Measurements from ENCODE around the gene IL17REL.

The IL17REL gene

GRCh38 chr22:50046481-50047245, 34.1 kb upstream of the IL17REL start:
- H3K4me3 ChIP-seq (replicated peaks; ENCODE audit: insufficient read depth, low read length) = no peak overlapping the region
- no peak for DNase-seq (ENCODE audit: low read depth in 1 of 2, low spot score in 1 of 2)
- TF ChIP-seq, protein P1, sequence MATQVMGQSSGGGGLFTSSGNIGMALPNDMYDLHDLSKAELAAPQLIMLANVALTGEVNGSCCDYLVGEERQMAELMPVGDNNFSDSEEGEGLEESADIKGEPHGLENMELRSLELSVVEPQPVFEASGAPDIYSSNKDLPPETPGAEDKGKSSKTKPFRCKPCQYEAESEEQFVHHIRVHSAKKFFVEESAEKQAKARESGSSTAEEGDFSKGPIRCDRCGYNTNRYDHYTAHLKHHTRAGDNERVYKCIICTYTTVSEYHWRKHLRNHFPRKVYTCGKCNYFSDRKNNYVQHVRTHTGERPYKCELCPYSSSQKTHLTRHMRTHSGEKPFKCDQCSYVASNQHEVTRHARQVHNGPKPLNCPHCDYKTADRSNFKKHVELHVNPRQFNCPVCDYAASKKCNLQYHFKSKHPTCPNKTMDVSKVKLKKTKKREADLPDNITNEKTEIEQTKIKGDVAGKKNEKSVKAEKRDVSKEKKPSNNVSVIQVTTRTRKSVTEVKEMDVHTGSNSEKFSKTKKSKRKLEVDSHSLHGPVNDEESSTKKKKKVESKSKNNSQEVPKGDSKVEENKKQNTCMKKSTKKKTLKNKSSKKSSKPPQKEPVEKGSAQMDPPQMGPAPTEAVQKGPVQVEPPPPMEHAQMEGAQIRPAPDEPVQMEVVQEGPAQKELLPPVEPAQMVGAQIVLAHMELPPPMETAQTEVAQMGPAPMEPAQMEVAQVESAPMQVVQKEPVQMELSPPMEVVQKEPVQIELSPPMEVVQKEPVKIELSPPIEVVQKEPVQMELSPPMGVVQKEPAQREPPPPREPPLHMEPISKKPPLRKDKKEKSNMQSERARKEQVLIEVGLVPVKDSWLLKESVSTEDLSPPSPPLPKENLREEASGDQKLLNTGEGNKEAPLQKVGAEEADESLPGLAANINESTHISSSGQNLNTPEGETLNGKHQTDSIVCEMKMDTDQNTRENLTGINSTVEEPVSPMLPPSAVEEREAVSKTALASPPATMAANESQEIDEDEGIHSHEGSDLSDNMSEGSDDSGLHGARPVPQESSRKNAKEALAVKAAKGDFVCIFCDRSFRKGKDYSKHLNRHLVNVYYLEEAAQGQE (IDR thresholded peaks at IDR 0.05; ENCODE audit: insufficient replicate concordance, low read depth) = no peak
- no peak overlapping the region for H3K27ac ChIP-seq (replicated peaks)
- H3K27me3 ChIP-seq (ENCODE audit: insufficient read depth, poor library complexity, severe bottlenecking) = peaks cover 12% of the 10 kb centered on the region

DNA sequence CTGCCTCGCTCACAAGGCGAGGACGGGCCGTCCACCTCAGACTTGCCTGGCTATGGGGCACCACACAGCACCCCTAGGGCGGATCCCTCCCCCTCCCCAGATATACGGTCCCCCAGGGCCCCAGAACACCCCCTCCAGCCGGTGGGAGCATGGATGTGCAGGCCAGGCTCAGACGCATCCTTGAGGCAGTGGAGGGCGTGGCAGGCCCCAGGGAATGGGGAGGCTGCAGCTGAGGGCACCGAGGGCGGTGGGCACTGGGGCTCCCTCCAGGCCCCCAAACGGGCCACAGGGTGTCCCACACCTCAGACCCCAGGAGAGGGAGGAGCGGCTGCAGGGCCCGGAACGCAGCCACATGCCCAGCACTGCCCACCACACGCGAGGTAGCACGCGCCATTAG, 33.5 kb upstream of the IL17REL start:
- Histone ChIP-seq H3K27ac (replicated peaks) (no peak overlapping the region), H3K4me3 (replicated peaks; ENCODE audit: insufficient read depth, low read length) (no peak overlapping the region), H3K27me3 (ENCODE audit: insufficient read depth, poor library complexity, severe bottlenecking) (peaks cover 12% of the 10 kb centered on the region)
- no peak for TF ChIP-seq POLR2AphosphoS5 (IDR thresholded peaks at IDR 0.05; ENCODE audit: low read depth)
- TF ChIP-seq GABPA (IDR thresholded peaks at IDR 0.05; ENCODE audit: low read depth) = no peak
- TF ChIP-seq, protein P1 (IDR thresholded peaks at IDR 0.05; ENCODE audit: insufficient replicate concordance, low read depth) = no peak
- TF ChIP-seq SPI1 (IDR thresholded peaks at IDR 0.05; ENCODE audit: borderline replicate concordance, low read depth) = no peak
- TF ChIP-seq, protein P2, sequence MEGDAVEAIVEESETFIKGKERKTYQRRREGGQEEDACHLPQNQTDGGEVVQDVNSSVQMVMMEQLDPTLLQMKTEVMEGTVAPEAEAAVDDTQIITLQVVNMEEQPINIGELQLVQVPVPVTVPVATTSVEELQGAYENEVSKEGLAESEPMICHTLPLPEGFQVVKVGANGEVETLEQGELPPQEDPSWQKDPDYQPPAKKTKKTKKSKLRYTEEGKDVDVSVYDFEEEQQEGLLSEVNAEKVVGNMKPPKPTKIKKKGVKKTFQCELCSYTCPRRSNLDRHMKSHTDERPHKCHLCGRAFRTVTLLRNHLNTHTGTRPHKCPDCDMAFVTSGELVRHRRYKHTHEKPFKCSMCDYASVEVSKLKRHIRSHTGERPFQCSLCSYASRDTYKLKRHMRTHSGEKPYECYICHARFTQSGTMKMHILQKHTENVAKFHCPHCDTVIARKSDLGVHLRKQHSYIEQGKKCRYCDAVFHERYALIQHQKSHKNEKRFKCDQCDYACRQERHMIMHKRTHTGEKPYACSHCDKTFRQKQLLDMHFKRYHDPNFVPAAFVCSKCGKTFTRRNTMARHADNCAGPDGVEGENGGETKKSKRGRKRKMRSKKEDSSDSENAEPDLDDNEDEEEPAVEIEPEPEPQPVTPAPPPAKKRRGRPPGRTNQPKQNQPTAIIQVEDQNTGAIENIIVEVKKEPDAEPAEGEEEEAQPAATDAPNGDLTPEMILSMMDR (IDR thresholded peaks at IDR 0.05; ENCODE audit: insufficient read depth, low read length) = no peak
- DNase-seq (ENCODE audit: low read depth in 1 of 2, low spot score in 1 of 2) = no peak

DNA sequence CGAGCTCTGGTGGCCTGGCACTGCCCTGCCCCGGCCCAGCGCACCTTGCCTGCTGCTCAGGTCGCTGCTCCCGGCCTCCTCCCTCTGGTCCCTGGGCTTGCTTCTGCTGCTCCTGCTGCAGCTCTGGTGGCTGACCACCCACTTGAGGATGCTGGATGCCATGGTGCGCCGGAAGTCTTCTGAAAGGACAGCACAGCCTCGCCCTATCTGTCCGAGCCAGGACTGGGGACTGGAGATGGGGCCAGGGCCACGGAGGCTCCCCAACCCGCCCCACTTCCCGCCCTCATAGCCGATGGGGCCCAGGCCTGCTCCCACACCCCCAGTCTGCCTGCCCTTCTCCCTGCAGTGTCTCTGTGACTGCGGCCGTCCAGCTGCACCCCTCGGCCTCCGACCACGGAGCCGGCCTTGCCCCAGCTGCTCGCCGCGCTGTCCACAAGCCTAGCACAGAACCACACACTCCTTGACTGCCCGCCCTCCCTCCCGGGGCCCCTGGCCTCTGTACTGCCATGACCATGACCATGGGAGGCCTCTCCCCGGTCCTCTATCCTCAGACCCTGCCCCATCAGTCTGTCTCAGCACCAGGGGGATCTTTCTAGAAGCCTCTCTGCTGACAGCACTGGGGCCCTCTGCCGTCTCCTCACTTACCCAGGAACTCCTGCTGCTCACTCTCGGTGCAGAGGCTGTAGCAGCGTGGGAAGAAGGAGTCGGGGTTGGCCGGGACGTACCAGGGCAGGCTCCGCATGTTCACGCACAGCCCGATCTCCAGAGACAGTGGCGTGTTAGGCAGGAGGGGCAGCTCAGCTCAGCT, 32.9 kb upstream of the IL17REL start:
- Histone ChIP-seq H3K4me3 (replicated peaks; ENCODE audit: insufficient read depth, low read length) (no peak overlapping the region), H3K27ac (replicated peaks) (no peak overlapping the region), H3K27me3 (ENCODE audit: insufficient read depth, poor library complexity, severe bottlenecking) (peaks cover 12% of the 10 kb centered on the region)
- no peak for DNase-seq (ENCODE audit: low read depth in 1 of 2, low spot score in 1 of 2)
- TF ChIP-seq, protein P2 (IDR thresholded peaks at IDR 0.05; ENCODE audit: insufficient read depth, low read length) = no peak
- TF ChIP-seq, protein P1 (IDR thresholded peaks at IDR 0.05; ENCODE audit: insufficient replicate concordance, low read depth) = no peak
- no peak for TF ChIP-seq SPI1 (IDR thresholded peaks at IDR 0.05; ENCODE audit: borderline replicate concordance, low read depth)
- no peak for TF ChIP-seq GABPA (IDR thresholded peaks at IDR 0.05; ENCODE audit: low read depth)
- TF ChIP-seq POLR2AphosphoS5 (IDR thresholded peaks at IDR 0.05; ENCODE audit: low read depth) = no peak

Measured in HL-60 (cell line).